Inferior parietal cortex (tissue), 1 donor: ENCODE measurements around the gene ARHGEF18.
"Not testable (repeated sequence)": the region's sequence is repeated elsewhere in the genome, so short reads cannot be mapped to it uniquely, and the experiment has no call there.

Source experiments
- DNase-seq: peaks from one replicate; pipeline ENCODE4 v3.0.0-alpha.2; 2016; ENCODE audit errors: extremely low spot score

Gene ARHGEF18

DNA sequence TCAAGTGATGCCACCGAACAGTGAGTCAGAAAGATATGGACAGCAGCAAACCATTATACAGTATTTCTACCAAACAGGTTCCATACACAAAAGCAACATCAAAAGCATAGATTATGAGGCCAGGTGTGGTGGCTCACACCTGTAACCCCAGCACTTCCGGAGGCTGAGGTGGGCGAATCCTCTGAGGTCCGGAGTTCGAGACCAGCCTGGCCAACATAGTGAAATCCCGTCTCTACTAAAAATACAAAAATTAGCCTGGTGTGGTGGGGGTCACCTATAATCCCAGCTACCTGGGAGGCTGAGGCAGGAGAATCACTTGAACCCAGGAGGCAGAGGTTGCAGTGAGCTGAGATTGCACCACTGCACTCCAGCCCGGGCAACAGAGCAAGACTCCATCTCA lies 1.7 kb upstream of the ARHGEF18 start:
- not testable (repeated sequence) for DNase-seq

DNA sequence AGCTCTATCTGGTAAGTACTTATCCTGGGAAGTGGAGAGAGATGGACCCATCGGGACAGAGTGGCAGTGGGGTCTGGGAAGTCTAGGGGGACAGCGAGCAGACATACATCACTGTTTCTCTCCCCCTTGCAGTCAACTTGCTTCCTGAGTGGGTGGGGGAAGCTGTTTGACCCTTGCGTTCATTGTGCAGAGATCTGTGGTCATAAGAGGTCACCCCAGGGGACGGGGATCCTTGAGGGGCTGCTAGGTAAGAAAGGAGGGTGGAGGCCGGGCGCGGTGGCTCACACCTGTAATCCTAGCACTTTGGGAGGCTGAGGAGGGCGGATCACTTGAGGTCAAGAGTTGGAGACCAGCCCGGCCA lies 474 bp downstream of the ARHGEF18 start:
- no peak for DNase-seq

DNA sequence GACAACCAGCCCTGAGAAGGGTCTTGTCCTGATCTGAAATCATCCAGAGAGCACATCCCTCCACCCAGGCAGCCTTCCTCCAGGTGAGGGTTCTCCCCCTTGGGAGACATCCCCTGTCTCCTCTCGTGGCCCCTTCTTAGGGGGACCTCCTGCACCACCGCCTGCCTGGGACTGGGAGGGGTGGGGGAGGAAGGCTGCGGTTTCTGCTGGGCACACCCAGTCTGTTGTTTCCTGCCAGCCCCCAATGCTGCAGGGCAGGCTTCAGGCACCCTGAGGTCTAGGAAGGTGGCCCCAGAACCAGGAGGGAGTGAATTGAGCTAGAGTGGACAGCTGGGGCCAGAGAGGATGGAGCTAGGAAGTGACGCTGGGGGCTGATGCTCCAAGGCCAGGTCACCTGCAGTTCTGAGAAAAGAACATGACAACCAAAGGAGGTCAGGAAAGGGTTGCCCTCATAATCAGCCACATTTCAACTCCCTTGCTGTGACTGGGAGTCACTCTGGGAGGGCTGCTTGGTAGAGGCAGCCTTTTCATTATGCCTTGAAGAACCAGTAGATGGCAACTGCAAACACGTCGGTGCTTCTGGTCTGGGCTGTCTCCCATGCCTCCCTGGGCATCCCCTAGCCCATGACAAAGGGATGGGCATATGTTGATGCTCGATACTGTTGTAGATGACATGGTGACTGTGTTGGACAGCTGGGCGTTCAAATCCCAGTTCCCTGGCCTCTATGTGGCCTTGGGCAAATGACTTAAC lies 1.4 kb downstream of the ARHGEF18 start:
- DNase-seq = no peak

DNA sequence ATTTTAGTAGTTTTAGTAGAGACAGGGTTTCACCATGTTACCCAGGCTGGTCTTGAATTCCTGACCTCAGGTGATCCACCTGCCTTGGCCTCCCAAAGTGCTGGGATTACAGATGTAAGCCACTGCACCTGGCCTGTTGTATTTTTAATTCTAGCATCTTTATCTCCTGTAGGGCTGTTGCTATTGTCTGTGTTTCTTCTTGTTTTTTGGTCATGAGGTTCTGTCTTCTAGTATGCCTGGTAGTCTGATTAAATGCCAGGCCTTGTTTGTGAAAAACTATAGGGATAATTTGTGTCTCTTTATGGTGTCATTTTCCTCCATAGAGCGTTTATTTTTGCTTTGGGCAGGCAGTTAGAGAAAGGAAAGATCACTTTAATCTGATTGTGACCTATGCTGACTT lies 3.1 kb downstream of the ARHGEF18 start:
- no peak for DNase-seq

DNA sequence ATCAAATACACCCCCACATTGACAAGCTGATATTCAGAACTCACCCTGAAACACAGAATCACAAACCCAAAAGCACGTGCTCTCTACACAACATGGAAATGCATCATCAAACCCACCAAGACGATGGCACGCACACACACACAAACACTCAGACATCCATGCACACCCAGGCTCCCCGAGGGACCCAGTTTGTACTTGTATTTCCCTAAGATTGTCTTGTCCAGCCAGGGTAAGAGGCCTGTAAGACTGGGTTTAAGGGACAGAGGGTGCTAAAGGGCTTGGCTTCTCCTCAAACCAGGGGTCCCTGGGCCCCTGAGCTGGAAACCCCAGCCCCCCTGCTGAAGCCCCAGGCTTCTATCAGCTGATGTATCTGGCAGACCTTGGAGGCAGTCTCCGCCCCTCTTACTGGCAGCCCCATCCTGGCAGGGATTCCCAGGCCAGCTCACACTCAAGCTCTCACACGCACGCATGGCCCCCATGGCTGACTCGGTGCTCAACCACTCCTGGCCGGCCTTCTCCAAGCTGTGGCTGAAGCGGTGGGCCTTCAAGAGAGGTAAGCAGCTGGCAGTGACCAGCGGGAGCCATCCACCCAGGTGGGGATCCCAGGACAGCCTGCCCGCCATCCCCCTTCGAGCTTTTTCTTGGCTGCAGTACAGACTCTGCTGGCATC lies 6.5 kb downstream of the ARHGEF18 start:
- no peak for DNase-seq

DNA sequence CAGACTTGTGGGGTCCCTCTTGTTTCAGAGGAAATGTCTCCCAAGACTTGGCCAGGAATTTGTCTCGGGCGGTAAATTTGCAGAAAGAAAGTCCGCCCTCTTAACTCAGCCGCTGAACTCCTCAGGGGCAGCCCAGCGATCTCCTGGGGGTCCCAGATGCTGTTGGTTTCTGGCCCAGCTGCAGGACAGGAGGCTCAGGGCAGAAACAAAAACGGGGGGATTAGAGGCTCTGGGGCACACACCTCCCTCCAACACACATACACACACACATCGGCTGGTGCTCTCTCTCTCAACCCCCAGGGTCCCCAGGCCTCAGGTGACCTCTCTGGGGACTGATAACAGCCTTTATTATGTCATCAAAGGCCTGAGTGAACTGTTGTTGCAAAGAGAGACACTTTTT lies 7.1 kb downstream of the ARHGEF18 start:
- no peak for DNase-seq

DNA sequence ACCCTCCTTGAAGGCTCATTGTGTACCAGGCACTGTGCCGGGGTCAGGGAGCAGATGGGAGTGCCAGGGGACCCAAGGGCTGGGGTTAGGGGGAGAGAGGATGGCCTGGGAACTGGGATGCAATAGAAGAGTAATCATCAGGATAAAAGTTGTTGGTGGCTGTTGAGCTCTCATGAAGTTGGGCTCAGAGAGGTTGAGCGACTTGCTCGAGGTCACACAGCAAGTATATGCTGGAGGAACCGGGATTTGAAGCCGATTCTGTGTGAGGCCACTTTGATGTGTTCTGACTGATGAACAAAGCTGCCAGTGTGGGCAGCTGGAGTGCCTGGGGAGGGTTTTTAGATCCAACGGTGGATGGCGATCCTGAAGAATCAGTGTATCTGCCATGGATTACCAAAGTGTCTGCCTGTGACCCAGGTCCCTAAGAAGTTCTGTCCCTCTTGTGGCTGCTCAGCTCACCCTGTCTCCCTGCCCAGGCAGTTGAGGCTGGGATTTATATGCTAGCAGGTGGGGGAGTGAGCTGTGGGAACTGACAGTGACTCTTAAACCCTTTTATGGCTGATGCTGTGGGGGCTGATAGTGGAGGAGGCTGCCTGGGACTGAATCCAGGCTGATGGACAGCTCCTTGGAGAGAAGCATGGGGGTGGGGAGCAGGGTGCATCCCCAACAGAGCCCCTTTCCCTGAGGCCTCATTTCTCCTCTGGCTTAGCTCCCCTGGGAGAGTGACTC lies 8.3 kb downstream of the ARHGEF18 start:
- DNase-seq = no peak

DNA sequence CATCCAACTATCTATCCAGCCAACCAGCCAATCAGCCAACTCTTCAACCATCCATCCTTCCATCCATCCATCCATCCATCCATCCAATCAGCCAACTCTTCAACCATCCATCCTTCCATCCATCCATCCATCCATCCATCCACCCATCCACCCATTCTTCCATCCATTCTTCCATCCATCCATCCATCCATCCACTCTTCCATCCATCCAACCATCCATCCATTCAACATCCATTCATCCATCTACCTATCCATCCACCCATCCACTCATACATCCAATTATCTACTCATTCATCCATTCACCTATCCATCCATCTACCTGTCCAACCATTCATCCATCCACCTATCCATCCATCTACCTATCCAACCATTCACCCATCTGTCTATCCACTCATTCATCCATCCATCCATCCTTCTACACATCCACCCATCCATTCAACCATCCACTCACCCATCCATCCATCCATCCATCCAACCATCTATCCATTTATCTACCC lies 9.4 kb downstream of the ARHGEF18 start:
- no peak for DNase-seq

DNA sequence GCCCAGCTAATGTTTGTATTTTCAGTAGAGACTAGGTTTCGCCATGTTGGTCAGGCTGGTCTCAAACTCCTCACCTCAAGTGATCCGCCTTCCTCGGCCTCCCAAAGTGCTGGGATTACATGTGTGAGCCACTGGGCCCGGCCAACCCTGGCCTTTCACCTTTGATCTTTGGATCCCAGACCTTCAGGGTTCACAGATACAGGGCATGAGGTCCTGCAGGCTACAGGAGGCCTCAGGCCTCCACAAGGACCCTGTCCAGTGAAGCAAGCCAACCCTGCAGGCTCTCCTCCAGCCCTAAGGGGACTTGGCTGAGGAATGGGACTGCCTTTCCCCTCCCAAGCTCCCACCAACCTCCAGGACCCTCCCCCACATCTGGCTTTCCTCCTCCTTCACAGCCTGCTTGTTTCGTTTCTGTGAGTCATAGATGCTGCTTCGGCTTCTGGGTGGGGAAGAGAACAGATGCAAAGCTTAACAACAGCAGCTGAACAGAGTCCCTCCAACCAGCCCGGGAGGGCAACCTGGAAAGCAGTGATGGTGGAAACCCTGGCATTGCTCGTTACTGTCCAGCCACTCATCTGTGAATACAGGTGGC lies 11.8 kb downstream of the ARHGEF18 start:
- no peak for DNase-seq

DNA sequence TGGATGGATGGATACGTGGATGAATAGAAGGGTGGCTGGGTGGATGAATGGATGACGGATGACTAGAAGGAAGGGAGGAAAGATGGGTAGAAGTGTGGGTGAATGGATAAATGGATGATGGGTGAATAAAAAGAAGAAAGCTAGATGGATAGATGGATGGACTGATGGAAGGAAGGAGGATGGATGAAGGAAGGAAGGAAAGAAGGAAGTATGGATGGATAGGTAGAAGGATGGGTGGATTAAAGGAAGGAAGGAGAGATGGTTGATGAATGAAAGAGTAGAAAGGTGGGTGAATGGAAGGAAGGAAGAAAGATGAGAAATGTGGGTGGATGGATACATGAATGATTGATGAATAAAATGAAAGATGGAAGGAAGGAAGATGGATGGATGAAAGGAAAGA lies 14.5 kb downstream of the ARHGEF18 start:
- DNase-seq = no peak

DNA sequence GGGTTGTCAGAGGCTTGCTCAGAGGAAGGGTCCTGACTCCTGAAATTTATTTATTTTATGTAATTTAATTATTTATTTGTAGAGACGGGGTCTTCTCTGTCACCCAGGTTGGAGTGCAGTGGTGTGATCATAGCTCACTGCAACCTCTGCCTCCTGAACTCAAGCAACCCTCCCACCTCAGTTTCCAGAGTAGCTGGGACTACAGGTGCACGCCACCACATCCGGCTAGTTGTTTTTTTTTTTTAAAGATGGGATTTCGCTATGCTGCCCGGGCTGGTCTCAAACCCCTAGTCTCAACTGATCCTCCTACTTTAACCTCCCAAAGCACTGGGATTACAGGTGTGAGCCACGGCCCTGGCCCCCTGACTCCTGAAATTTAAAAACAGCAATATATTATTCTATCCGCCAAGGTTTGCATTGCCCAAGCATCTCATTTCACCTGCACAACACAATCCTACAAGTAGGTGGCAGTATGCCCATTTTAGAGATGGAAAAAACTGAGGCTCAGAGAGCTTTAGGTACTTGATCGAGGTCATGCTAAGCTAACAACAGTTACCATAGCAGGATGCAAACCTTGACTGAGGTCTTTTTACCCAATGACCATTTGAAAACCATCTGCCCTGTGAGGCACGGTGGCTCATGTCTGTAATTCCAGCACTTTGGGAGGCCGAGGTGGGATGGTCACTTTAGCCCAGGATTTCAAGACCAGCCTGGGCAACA lies 18.1 kb downstream of the ARHGEF18 start:
- DNase-seq = peak; percentile 22

DNA sequence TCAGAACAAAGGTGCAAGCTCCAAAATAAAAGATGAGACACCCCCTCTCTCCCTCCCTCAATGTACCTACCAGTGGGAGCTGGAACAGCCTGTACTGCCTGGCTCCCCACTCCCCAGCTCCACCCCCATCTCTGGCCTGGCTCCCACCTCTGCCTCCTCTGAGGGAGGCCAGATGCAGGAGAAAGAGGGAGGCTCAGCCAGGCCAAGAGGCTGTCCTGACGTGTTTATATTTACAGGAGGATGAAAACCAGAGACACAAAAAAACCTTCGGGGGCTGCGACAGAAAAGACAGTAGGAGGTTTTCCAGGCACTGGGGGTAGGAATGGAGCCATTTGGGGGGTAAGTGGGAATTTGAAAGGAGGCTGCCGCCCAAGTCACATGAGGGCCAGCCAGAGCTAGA lies 19.7 kb downstream of the ARHGEF18 start:
- DNase-seq = no peak

DNA sequence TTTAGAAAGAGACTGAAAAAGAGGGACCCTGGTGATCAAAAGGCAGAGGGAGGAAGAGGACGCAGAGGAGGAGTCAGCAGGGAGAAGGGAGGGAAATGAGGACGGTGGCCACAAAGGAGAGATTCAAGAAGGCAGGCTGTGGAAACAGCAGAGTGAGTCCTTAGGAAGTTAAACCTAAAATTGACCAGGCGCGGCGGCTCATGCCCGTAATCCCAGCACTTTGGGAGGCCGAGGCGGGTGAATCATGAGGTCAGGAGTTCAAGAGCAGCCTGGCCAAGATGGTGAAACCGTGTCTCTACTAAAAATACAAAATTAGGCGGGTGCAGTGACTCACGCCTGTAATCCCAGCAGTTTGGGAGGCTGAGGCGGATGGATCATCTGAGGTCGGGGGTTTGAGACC lies 20.1 kb downstream of the ARHGEF18 start:
- DNase-seq = not testable (repeated sequence)

DNA sequence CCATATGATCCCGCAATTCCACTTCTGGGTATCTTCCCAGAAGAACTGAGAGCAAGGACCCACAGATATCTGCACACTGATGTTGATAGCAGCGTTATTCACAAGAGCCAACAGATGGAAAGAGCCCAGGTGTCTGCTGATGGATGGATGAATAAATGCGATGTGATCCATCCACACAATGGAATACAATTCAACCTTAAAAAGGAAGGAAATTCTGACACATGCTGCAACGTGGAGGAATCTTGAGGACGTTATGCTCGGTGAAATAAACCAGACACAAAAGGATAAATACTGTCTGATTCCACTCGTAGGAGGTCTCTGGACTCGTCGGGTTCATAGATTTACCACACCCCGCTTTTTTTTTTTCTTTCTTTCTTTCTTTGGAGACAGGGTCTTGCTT lies 21.8 kb downstream of the ARHGEF18 start:
- DNase-seq = no peak

DNA sequence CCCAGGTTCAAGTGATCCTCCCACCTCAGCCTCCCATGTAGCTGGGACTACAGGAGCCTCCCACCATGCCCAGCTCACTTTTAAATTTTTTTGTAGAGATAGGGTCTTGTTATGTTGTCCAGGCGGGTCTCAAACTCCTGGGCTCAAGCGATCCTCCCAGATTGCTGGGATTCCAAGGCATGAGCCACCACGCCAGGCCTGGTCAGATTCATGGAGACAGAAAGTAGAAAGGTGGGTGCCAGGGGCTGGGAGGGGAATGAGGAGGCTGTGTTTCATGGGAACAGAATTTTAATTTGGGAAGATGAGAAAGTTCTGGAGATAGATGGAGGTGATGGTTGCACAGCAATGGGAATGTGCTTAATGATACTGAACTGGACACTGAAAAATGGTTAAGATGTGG lies 22.3 kb downstream of the ARHGEF18 start:
- DNase-seq = no peak

DNA sequence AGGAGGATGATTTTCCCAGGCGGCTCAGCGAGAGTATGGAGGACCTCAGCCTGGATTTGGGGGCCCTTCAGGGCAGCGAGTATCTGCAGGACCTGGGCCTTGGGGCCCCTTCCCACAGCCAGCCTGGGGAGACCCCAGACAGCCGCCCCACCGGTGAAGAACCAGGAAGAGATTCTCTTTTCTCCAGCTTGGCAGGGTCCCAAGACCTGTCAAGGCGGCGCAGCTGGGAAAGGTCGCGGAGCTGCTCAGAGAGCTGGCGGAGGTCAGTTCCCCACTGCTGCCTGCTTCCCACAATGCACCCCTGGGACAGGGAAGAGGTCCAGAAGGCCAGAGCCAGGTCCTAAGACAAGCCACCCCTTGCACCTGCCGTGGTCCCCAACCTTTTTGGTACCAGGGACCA lies 24.1 kb downstream of the ARHGEF18 start:
- DNase-seq = no peak

DNA sequence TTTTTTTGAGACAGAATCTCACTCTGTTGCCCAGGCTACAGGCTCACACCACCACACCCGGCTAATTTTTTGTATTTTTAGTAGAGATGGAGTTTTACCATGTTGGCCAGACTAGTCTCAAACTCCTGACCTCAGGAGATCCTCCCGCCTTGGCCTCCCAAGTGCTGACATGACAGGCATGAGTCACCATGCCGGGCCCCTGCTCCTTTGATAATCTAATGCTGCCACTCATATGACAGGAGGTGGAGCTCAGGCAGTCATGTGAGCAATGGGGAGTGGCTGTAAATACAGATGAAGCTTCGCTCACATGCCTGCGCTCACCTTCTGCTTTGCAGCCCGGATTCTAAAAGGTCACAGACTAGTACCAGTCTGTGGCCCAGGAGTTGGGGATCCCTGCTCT lies 25.1 kb downstream of the ARHGEF18 start:
- no peak for DNase-seq

DNA sequence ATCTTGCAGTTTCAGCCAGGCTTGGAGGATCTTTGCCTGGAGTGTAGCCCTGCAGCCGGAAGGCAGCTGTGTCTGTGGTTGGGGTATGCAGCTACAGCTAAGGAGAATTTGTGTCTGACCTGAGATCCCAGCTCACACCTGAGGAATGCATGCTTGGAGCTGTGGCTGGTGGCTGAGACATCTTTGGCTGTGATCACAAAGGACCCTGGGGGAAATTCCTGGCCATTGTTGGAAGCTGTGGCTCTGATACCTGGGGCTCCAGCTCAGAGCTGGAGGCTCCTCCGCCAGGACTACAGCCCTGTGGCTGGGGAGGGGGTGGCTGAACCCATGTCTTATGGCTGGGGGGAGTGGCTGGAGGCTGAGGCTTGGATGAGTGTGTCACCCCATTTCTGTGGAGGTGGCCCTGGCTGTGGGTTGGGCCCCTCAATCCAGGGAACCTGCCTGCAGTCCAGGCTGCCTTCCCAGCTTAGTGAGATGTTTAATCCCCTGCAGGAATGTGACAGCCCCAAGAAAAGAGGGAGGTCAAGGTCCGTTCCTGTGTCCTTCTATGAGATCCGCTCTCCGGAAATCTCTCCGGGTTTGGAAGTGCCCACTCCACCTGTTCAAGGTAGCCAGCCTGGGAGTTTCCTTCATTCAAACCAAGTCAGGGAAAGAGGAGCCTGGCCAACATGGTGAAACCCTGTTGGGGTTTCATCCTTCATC lies 27.6 kb downstream of the ARHGEF18 start:
- DNase-seq = no peak

DNA sequence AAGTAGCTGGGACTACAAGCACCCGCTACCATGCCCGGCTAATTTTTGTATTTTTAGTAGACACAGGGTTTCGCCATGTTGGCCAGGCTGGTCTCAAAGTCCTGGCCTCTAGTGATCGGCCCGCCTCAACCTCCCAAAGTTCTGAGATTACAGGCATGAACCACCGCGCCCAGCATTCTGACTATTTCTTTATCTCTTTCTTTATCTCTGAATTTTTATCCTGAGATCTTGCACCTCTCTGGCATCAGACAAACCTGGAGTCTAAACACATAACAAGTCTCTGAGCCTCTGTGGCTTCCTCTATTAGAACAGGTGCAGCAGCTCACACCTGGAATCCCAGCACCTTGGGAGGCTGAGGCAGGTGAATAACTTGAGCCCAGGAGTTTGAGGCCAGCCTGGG lies 28.5 kb downstream of the ARHGEF18 start:
- DNase-seq = no peak

DNA sequence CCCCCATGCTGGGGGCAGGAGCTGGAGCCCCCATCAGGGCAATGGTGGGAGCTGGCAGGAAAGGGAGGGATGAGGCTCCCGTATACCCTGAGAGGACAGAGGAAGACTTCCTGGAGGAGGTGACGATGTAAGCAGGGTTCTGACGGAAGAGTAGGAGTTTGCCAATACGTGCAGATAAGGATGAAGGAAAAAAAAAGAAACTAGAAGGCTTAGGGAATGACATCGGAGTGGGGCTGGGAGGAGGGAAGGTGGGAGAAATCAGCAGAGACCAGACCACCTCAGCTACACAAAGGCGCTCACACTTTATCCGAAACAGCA lies 32.3 kb downstream of the ARHGEF18 start:
- no peak for DNase-seq

DNA sequence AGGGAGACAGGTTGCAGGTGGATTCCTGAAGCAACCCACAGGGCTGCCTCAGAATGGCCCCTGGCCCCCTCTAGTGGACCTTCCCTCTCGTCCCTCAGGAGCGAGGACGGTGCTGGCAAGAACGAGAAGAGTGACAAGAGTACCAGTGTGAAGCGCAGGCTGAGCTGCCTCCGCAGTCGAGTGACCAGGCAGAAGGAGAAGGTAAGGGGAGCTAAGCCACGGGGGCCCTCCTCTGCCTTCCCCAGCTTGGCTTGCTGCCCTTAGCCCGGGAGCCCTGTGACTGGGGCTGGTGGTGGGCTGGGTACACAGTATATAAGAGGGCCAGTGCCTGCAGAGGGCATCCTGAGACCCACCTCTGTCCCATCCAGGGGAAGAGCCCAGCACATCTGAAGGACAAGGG lies 34.0 kb downstream of the ARHGEF18 start:
- no peak for DNase-seq
